ENCODE measurements around the gene POLE4.

- TF ChIP-seq POLR2A (IDR thresholded peaks at IDR 0.05) (no peak), CTCF (IDR thresholded peaks at IDR 0.05) (no peak)
These were observed 33.8 kb upstream of the POLE4 start for GRCh38 chr2:74924463-74925265.
